Astrocyte of the spinal cord (primary cell): ENCODE data around the gene PSMG4.

Experiments
- DNase-seq: peaks from one replicate; pipeline ENCODE4 v3.0.0; 2011; ENCODE audit warnings: low read depth, low spot score
- H3K4me3 ChIP-seq: 2 replicates; pipeline ENCODE4 v1.5.1; 2011; ENCODE audit warnings: low read depth, mild to moderate bottlenecking, low read length, moderate library complexity
- CTCF ChIP-seq: IDR thresholded peaks from 2 replicates; pipeline ENCODE4 v1.5.1; 2012; ENCODE audit warnings: low read depth, mild to moderate bottlenecking, low read length, inconsistent platforms
- in situ Hi-C: cut with HindIII; loops from 2 replicates; pipeline ENCODE4 v1.10.0; 2017; ENCODE audit warnings: low sequenced_read_pairs

The PSMG4 gene

GRCh38 chr6:3283641-3284435 lies 25.1 kb downstream of the PSMG4 start:
- TF ChIP-seq CTCF: no peak
- DNase-seq: no peak
- in situ Hi-C loops: loop anchor here (25.0 kb wide), 1 partner anchor 428 kb away; no protein-coding TSS in a partner anchor
- H3K4me3 ChIP-seq: no peak overlapping the region

DNA sequence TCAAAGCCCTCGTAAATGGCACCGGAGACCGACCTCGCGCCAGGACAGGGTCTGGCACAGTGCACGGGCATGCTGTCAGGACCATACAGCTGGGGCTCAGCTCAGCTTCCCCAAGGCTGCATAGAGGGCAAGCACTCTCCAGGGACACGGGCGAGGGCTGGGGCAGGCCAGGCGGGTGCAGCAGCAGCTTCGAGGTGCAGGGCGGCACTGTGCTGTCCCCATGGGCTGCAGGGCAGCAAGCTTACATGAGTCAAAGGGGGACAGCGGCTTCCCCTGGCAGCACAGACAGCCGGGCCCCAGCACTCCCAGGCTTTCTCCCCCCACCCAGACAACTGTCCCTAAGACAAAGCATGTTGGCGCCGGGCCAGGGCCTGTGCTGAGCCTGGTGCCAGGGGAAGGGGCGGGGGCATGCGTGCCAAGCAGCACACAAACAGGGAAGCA lies 25.7 kb downstream of the PSMG4 start:
- H3K4me3 ChIP-seq: no peak overlapping the region
- no peak for TF ChIP-seq CTCF
- in situ Hi-C loops: loop anchor here (25.0 kb wide), 1 partner anchor 428 kb away; no protein-coding TSS in a partner anchor
- DNase-seq: no peak

GRCh38 chr6:3285049-3285639 lies 26.4 kb downstream of the PSMG4 start:
- in situ Hi-C loops: loop anchor here (25.0 kb wide), 1 partner anchor 427 kb away; no protein-coding TSS in a partner anchor
- no peak for DNase-seq
- no peak overlapping the region for H3K4me3 ChIP-seq
- TF ChIP-seq CTCF: no peak

GRCh38 chr6:3285732-3286131 lies 27.0 kb downstream of the PSMG4 start:
- no peak overlapping the region for H3K4me3 ChIP-seq
- DNase-seq: no peak
- no peak for TF ChIP-seq CTCF
- in situ Hi-C loops: loop anchor here (25.0 kb wide), 1 partner anchor 427 kb away; no protein-coding TSS in a partner anchor

- in situ Hi-C loops: loop anchor here (25.0 kb wide), 1 partner anchor 426 kb away; no protein-coding TSS in a partner anchor
- DNase-seq: no peak
- no peak overlapping the region for H3K4me3 ChIP-seq
- TF ChIP-seq CTCF: no peak
Observed at GRCh38 chr6:3286641-3287171, 28.0 kb downstream of the PSMG4 start.

DNA sequence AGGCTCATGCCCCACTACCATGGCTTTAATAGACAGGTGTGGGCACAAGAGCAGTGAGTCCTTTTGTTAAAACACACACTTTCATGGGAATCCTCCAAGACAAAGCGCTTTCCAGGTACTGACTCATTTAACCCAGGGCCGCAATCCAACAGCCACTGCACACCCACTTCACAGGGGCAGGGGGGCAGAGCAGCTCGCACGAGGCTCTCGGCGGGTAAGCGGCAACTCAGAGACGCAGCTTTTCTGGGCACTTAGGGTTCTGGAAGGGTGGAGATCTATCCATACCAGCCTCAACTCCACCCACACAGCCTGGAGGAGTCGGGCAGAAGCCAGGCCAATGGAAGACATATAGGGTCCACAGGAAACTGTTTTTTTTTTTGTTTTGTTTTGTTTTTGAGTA lies 28.6 kb downstream of the PSMG4 start:
- TF ChIP-seq CTCF: no peak
- in situ Hi-C loops: loop anchor here (25.0 kb wide), 1 partner anchor 425 kb away; no protein-coding TSS in a partner anchor
- no peak overlapping the region for H3K4me3 ChIP-seq
- DNase-seq: no peak
